Chondrocyte (in vitro differentiated cells): ENCODE measurements around the gene CELA3B. TPM values are rescaled to one million over a fixed set of nuclear protein-coding genes. Genes with fewer than 3 reads are reported as not detected.
"Not testable (repeated sequence)": the region's sequence is repeated elsewhere in the genome, so short reads cannot be mapped to it uniquely, and the experiment has no call there.

ENCODE experiments used
- DNase-seq: peaks from one replicate; pipeline ENCODE4 v3.0.0; 2021; ENCODE audit warnings: mixed read lengths, low spot score
- H3K27ac Mint-ChIP-seq: one replicate; pipeline ENCODE4 v1.8.0; 2021; ENCODE audit warnings: mild to moderate bottlenecking, moderate library complexity, mixed read lengths; ENCODE audit not compliant: unreplicated experiment
- H3K27me3 Mint-ChIP-seq: 2 replicates; pipeline ENCODE4 v1.8.0; 2021; ENCODE audit warnings: low read depth, mixed read lengths
- H3K36me3 Mint-ChIP-seq: 2 replicates; pipeline ENCODE4 v1.8.0; 2021; ENCODE audit warnings: low read depth, mixed read lengths
- H3K4me1 Mint-ChIP-seq: 2 replicates; pipeline ENCODE4 v1.8.0; 2021; ENCODE audit warnings: low read depth, mild to moderate bottlenecking, mixed read lengths
- H3K4me3 Mint-ChIP-seq: one replicate; pipeline ENCODE4 v1.8.0; 2021; ENCODE audit warnings: mild to moderate bottlenecking, moderate library complexity, mixed read lengths; ENCODE audit not compliant: unreplicated experiment
- H3K9me3 Mint-ChIP-seq: 2 replicates; pipeline ENCODE4 v1.8.0; 2021; ENCODE audit warnings: low read depth, mixed read lengths
- CTCF ChIP-seq: fragments of 200-600 bp; sonication (generic); IDR thresholded peaks from 2 replicates; pipeline ENCODE4 v1.5.0; 2021; ENCODE audit warnings: antibody characterized with exemption, mild to moderate bottlenecking, moderate library complexity
- total RNA-seq: library from RNA; stranded (reverse); gene quantifications from 3 replicates; pipeline ENCODE4 v1.2.1, GENCODE V29; 2021

Gene CELA3B
- total RNA-seq, 1 donor from 2014 or later = not detected

GRCh38 chr1:21970523-21970922 lies 6.3 kb upstream of the CELA3B start:
- not testable (repeated sequence) for H3K9me3 Mint-ChIP-seq, H3K4me1 Mint-ChIP-seq, H3K27ac Mint-ChIP-seq

GRCh38 chr1:21972973-21973441 lies 3.8 kb upstream of the CELA3B start:
- not testable (repeated sequence) for H3K36me3 Mint-ChIP-seq, H3K27me3 Mint-ChIP-seq, DNase-seq, H3K4me3 Mint-ChIP-seq, H3K9me3 Mint-ChIP-seq, H3K27ac Mint-ChIP-seq
- peaks cover 11% of the 10 kb centered on the region for H3K4me1 Mint-ChIP-seq

More at GRCh38 chr1:21970523-21970922, 6.3 kb upstream of the CELA3B start:
- not testable (repeated sequence) for H3K27me3 Mint-ChIP-seq, H3K4me3 Mint-ChIP-seq, H3K36me3 Mint-ChIP-seq, DNase-seq

- peak; percentile 30 for DNase-seq
- H3K27ac Mint-ChIP-seq, H3K9me3 Mint-ChIP-seq, H3K27me3 Mint-ChIP-seq, H3K36me3 Mint-ChIP-seq, H3K4me3 Mint-ChIP-seq: not testable (repeated sequence)
- H3K4me1 Mint-ChIP-seq = peaks cover 11% of the 10 kb centered on the region
These were observed 2.9 kb upstream of the CELA3B start for GRCh38 chr1:21973948-21974347.

GRCh38 chr1:21974699-21975098 lies 2.1 kb upstream of the CELA3B start:
- not testable (repeated sequence) for H3K4me3 Mint-ChIP-seq, H3K27ac Mint-ChIP-seq, H3K27me3 Mint-ChIP-seq, H3K36me3 Mint-ChIP-seq, H3K9me3 Mint-ChIP-seq
- DNase-seq = peak; percentile 6
- peaks cover 11% of the 10 kb centered on the region for H3K4me1 Mint-ChIP-seq

GRCh38 chr1:21975296-21975695 lies 1.5 kb upstream of the CELA3B start:
- H3K4me1 Mint-ChIP-seq = peaks cover 11% of the 10 kb centered on the region
- not testable (repeated sequence) for H3K4me3 Mint-ChIP-seq, H3K27ac Mint-ChIP-seq, H3K9me3 Mint-ChIP-seq, H3K36me3 Mint-ChIP-seq, H3K27me3 Mint-ChIP-seq
- peak; percentile 20 for DNase-seq

- DNase-seq = peak; percentile 67
- H3K36me3 Mint-ChIP-seq, H3K4me3 Mint-ChIP-seq, H3K27ac Mint-ChIP-seq, H3K9me3 Mint-ChIP-seq, H3K27me3 Mint-ChIP-seq: not testable (repeated sequence)
- H3K4me1 Mint-ChIP-seq = peaks cover 10% of the 10 kb centered on the region
These were observed 1.4 kb downstream of the CELA3B start for GRCh38 chr1:21978209-21978608.

GRCh38 chr1:21980515-21981220 lies 3.8 kb downstream of the CELA3B start:
- not testable (repeated sequence) for H3K27ac Mint-ChIP-seq, H3K4me1 Mint-ChIP-seq, H3K9me3 Mint-ChIP-seq, H3K4me3 Mint-ChIP-seq, H3K27me3 Mint-ChIP-seq, H3K36me3 Mint-ChIP-seq
- DNase-seq = peak; percentile 77
- TF ChIP-seq CTCF = peak; percentile 61

GRCh38 chr1:21981253-21981652 lies 4.4 kb downstream of the CELA3B start:
- not testable (repeated sequence) for H3K27me3 Mint-ChIP-seq, H3K9me3 Mint-ChIP-seq, H3K4me1 Mint-ChIP-seq, H3K27ac Mint-ChIP-seq, H3K36me3 Mint-ChIP-seq, H3K4me3 Mint-ChIP-seq
- peak; percentile 42 for DNase-seq

- H3K9me3 Mint-ChIP-seq, H3K27ac Mint-ChIP-seq, H3K27me3 Mint-ChIP-seq, H3K4me3 Mint-ChIP-seq, H3K36me3 Mint-ChIP-seq, H3K4me1 Mint-ChIP-seq: not testable (repeated sequence)
- peak; percentile 39 for DNase-seq
These were observed 5.3 kb downstream of the CELA3B start for GRCh38 chr1:21982122-21982521.

GRCh38 chr1:21983539-21983938 lies 6.7 kb downstream of the CELA3B start:
- not testable (repeated sequence) for H3K4me3 Mint-ChIP-seq, H3K27me3 Mint-ChIP-seq, H3K4me1 Mint-ChIP-seq, H3K36me3 Mint-ChIP-seq, H3K9me3 Mint-ChIP-seq, H3K27ac Mint-ChIP-seq
- peak; percentile 39 for DNase-seq

GRCh38 chr1:21985893-21986292 lies 9.1 kb downstream of the CELA3B start:
- not testable (repeated sequence) for H3K4me3 Mint-ChIP-seq, DNase-seq, H3K9me3 Mint-ChIP-seq, H3K4me1 Mint-ChIP-seq, H3K36me3 Mint-ChIP-seq, H3K27me3 Mint-ChIP-seq, H3K27ac Mint-ChIP-seq

GRCh38 chr1:21986386-21986785 lies 9.6 kb downstream of the CELA3B start:
- not testable (repeated sequence) for H3K27ac Mint-ChIP-seq, H3K9me3 Mint-ChIP-seq, H3K4me1 Mint-ChIP-seq, H3K27me3 Mint-ChIP-seq, H3K36me3 Mint-ChIP-seq, H3K4me3 Mint-ChIP-seq
- peak; percentile 53 for DNase-seq
